HG03469 (cell line): Measurements from ENCODE around the gene MATN1.
"Not testable (repeated sequence)": the region's sequence is repeated elsewhere in the genome, so short reads cannot be mapped to it uniquely, and the experiment has no call there.

Experiments used
- ATAC-seq: cut with Tn5 transposase; IDR thresholded peaks from one replicate; pipeline ENCODE4 v1.9.1; 2021; ENCODE audit warnings: mild to moderate bottlenecking, moderate library complexity, moderate number of reproducible peaks; ENCODE audit not compliant: unreplicated experiment

MATN1 gene

DNA sequence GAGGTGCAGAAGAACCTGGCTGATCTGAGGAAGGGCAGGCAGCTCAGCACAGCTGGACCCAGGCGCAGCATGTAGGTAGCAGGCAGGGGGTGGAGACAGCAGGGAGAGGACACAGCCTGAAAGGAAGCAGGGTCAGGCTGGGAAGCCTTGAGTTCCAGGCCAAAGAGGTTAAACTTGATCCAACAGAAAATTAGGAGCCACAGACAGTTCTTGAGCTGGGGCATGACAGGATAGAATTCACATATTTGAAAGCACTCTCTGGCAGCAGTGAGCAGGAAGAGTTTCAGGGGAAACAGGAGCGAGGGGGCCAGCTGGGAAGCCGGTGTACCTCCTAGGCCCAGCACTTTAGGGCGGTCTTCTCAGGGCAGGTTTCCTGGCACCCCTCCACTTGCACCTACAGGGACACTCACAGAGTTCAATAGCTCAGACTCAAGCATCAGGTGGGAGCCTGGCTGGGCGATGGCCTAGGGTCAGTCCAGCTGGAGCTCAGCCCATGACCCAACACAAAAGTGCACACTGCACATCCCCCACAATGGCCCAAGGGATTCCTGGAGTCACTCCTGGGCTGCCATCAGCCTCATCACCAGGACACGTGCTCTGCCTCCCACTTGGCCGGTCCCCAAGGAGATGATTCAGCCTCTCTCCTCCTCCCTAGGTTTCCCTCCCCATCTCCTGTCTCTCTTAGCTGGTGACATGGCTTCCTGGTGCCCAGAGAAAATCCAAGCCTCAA lies 22.7 kb downstream of the MATN1 start:
- ATAC-seq, result no peak

GRCh38 chr1:30699762-30700161 lies 23.6 kb downstream of the MATN1 start:
- no peak for ATAC-seq

DNA sequence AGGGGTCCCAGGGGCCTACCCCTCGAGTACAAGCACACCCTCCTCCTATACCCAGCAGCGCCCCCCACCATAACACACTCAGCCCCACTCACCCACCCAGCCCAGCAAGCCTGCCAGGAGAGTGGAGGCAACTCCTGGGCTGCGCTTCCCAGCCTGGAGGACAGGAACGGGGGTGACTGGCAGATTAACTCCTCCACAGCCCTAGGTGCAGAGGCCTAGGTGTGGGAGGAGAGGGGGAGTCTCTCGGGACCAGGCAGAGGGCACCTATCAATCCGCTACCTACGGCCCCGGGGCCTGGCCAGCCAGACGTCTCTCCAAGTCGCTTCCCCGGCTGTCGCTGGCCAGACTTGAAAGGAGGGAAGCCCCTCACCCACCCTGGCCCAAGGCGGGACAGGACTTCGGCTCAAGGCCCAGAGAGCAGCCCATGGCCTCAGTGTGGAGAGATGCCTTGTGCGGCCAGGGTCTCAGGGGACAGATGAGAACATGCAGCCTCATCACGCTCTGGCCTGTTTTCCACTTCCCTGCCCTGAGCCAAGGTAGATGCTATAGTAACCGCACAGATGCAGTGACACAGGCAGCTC lies 24.9 kb downstream of the MATN1 start:
- no peak for ATAC-seq

DNA sequence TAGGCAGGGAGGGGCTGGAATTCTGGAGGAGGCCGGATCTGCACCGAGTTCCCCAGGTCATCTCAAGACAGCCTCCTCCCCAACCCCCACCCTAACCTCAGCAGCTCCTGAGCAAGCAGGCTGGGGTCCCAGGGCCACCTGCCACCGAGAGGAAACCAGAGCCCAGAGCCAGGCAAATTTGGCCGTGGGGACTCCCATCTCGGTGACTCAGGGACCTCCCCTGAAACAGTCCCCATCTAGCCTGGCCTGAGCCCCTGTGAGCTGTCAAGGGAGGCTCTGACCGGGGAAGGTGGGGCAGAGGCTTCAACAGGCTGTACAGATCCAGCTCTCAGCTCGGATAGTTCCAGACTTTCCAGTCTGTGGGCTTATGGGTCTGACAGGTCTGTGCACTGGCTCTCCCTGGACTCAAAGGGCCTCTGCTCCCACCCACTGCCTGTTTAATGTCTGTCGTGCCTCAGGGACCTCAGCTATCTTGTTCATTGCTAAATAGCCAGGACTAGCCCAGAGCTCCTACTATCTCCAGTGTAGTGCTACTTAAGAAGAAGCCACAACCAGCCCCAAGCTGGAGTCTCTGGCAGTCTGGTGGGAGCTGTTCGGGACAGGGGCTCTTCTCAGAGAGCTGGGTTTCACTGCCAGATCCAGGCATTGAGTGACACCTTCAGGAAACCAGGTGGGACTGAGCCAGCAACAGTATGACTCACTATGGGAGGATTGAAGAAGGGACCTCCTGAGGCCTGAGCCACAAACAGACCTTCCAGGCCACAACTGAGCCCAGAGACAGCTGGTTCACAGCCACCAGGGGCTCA lies 25.6 kb downstream of the MATN1 start:
- ATAC-seq, result no peak

DNA sequence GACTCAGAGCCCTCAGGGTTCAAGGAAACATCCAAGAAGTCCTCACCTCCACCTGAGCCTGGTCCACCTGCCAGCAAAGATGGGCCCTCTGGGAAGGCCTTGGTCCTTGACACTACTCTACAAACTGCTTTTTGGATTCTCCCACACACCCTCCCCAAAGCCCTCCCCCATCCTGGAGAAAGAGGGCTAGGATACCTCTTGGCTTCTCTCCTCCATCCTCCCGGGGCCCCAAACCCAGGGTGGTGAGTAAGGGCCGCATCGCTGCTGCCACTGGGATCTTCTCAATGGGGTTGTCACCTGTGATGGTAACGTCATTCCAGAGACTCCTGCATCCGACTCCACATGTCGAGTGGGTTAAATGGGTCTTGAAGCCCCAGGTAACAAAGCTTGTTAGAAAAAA lies 26.6 kb downstream of the MATN1 start:
- no peak for ATAC-seq

DNA sequence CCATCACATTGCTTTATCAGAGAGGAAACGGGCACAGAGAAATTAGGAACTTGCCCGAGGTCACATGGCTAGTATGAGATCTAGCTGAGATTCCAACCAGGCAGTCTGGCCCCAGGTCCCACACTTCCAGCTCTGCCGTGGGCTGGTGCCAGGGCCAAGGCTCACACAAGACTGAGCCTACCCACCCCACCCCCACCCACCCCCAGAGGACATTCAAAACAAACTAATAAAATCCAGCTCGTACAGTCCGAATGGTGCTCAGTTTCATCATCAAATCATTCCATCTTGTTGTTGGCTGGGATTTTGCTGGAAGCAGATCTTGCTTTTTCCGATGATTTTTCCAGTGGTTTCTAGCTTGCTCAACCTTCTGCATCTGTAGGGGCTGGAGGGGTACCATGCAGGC lies 27.9 kb downstream of the MATN1 start:
- ATAC-seq, result no peak

- ATAC-seq, result no peak
Observed at GRCh38 chr1:30694280-30695175, 28.9 kb downstream of the MATN1 start.

- no peak for ATAC-seq
Observed at GRCh38 chr1:30693822-30694221, 29.6 kb downstream of the MATN1 start.

- ATAC-seq, result no peak
Observed at GRCh38 chr1:30693366-30693765, 30.0 kb downstream of the MATN1 start.

- no peak for ATAC-seq
Observed at GRCh38 chr1:30692948-30693301, 30.5 kb downstream of the MATN1 start.

- ATAC-seq, result no peak
Observed at GRCh38 chr1:30692201-30692947, 31.0 kb downstream of the MATN1 start.

DNA sequence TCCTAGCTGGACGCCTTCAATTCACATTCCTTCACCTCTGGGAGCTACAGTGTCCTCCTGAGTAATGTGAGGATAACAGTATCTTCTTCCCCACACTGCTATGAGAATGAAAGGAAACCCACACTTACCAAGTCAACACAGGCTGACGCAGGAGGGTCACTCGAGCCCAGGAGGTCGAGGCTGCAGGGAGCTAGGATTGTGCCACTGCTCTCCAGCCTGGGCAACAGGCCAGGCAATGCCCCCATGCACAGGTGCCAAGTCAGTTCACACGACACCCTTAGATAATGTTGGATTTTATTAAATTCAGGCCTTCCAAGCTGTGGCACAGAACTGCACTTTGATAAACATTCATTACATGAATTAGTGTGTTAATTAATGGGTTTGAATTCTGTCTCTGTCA lies 31.9 kb downstream of the MATN1 start:
- no peak for ATAC-seq

DNA sequence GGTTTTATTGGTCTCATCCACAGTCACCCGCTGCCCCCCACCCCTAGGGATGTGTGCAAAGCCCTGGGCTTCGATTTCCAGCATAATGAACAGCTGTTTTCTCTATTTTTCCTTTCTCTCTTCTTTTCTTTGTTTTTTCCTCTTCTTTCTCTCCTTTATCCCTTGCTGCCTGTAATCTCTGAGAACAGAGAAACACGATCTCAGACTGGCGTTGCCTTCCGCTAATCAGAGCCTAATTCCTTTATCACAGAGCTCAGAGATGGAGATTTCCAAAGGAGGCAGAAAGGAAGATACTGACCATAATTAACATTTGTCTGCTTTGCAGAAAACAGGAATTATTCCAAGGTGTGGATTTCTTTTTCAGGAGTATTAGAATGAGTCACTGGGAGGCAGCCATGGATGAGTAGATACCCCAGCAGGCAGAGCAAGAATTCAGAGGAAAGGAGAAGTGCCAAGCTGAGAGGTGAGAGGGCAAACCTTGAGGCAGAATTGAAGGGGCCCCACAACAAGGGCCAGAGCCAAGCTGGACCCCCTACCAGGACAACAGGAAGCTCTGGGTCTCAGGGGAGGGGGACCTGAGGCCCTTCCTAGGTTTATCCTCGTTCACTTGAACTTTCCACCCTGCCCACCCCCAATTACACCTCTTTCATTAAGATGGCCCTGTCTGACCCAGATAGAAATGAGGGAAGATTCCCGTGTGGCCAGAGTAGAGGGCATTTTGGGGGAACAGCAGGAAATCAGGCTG lies 33.3 kb downstream of the MATN1 start:
- ATAC-seq, result no peak

DNA sequence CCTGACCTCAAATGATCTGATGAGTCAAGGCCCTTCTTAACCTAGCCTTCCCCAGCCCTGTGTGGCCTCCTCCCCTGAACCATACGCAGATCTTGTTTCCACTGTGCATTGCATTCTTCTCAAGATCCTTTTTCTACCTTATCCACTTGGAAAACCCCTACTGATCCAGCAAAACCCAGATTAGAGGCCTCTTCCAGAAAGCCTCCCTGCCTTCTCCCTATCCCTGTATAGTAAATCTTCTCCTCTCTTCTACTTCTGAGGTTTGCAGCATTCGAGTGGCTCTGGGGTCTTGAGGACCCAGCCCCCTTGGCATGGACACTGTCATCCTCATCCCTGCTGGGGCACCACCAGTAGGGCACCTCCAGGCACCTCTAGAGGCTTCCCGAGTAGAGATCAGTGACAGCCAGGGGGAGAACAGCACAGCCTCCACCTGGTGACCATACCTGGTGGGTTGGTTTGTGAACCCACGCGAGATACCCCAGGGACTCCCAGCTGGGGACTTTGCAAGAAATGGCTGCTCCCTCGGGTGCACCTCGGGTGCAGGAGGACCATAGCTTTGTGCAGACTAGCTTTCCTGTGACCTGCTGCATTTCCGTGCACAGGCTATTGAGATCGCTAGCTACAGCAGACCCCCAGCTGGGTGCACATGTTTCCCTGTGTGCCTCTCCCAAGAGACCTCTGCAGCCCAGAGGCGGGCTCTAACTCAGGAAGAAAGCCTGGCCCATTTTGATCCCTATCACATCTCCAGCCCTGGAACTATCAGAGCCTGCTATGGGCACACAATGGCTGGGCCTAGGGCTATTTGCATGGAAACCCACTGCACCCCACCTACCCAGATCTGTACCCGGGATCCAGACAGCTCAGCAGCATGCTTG lies 34.2 kb downstream of the MATN1 start:
- no peak for ATAC-seq

DNA sequence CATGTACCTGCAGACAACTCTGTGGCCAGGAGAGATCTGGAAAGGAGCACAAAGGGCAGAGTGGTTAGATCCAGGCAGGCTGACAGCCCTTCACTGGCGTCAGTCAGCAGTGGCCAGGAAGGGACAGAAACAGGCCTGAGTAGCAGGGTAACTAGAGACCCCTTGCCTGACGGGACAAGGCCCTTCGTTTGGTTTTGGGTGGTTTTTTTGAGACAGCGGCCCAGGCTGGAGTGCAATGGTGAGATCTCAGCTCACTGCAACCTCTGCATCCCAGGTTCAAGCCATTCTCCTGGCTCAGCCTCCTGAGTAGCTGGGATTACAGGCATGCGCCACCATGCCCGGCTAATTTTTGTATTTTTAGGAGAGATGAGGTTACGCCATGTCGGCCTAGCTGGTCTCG lies 34.9 kb downstream of the MATN1 start:
- not testable (repeated sequence) for ATAC-seq

DNA sequence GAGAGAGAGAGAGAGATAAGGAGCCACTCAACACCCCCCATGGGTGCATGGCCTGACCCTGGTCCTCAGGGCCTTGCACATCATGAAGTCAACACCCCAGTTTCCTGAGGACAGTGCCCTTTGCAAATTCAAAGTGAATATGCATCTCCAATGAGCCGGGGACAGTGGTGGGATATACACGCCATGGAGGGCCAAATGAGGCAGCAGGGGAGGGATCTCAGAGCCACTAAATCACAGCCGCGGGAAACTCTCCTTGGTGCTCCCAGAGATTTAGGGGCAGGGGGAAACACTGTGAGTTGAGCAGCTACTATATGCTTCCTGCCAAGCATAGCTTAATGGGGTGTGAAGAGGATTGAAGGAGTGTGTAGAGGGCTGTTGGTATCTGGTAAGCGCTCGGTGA lies 35.5 kb downstream of the MATN1 start:
- ATAC-seq, result no peak

DNA sequence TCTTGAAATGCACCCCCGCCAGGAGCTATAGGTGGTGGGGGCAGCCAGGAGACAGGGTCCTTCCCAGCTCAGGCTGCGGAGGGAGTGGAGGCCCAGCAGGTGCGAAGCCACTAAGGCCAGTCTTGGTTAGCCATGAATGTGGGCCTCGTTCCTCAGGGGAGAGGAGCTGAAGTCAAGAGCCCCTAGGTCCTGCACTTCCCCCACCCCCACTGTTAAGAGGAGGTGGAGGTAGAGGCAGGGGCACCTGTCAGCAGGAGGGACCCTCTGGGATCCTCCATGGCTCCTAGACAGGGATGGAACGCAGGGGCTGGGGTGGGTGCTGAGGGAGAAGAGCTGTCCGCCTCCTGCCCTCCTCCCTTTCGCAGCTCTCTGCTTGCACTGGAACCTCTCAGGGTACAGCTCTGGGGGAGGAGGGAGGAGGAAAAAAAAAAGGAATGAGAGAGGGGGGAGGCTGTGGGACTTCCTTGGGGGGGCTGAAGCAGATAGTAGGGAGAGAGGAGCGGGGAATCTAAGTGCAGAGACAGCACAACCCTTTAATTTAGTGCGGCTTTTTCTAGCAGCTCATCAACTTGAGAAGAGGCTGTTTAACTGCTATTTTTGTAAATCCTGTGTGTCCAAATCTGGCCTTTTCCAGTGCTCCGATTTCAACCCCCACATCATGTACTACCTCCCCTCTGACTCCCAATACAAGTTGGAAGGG lies 37.0 kb downstream of the MATN1 start:
- ATAC-seq, result no peak

DNA sequence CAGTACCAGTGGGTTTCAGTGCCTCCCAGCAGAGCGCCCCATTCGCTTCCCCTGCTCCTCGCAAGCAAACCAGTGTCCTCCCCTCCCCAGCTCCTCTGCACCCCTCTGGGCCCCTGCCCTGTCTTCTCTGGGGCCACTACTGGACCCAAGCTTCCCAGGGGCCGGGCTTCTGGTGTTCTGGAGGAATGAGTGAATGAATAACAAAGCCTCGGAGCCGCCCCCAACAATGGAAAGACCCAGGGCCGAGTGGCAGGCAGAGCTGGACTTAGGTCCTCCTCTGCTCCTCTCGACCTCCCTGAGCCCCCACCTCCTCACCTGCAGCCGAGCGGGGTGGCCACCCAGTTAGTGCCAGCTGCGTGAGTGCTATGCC lies 37.6 kb downstream of the MATN1 start:
- ATAC-seq, result no peak
